HFF-Myc (cell line): ENCODE results near the gene EFCAB12.

ENCODE experiments used
- DNase-seq: peaks from one replicate; pipeline ENCODE4 v3.0.0-alpha.2; 2011; ENCODE audit warnings: low read depth; ENCODE audit errors: extremely low read depth
- H3K4me3 ChIP-seq: replicated peaks from 2 replicates; pipeline ENCODE4 v1.5.1; 2011; ENCODE audit warnings: low read depth, mild to moderate bottlenecking, control low read depth, low read length
- CTCF ChIP-seq: IDR thresholded peaks from 2 replicates; pipeline ENCODE4 v1.5.1; 2012; ENCODE audit warnings: mild to moderate bottlenecking, low read depth, low read length, control low read depth; ENCODE audit errors: missing control alignments

EFCAB12 gene

GRCh38 chr3:129428376-129429079, at the start of gene EFCAB12:
TSS of gene EFCAB12 (minus strand) at chr3:129428636. CDS start at chr3:129428488, 148 bp downstream.
- peak; percentile 72 for DNase-seq
- H3K4me3 ChIP-seq: peak within 1 kb of the TSS; percentile 44
- TF ChIP-seq CTCF: no peak

GRCh38 chr3:129476586-129476985, 48.1 kb upstream of the EFCAB12 start:
- TF ChIP-seq CTCF: no peak
- no peak overlapping the region for H3K4me3 ChIP-seq
- no peak for DNase-seq

GRCh38 chr3:129475863-129476262, 47.4 kb upstream of the EFCAB12 start:
- TF ChIP-seq CTCF: no peak
- H3K4me3 ChIP-seq: no peak overlapping the region
- DNase-seq: no peak

- no peak for TF ChIP-seq CTCF
- no peak overlapping the region for H3K4me3 ChIP-seq
- no peak for DNase-seq
Observed at GRCh38 chr3:129474984-129475804, 46.8 kb upstream of the EFCAB12 start.

- no peak overlapping the region for H3K4me3 ChIP-seq
- DNase-seq: no peak
- TF ChIP-seq CTCF: no peak
Observed at GRCh38 chr3:129473769-129474152, 45.3 kb upstream of the EFCAB12 start.

GRCh38 chr3:129473067-129473768, 44.8 kb upstream of the EFCAB12 start:
- no peak overlapping the region for H3K4me3 ChIP-seq
- no peak for DNase-seq
- TF ChIP-seq CTCF: no peak
